HPDE6-E6E7 (cell line): ENCODE results near the gene USP11.

Experiments used
- DNase-seq: peaks from one replicate; pipeline ENCODE4 v3.0.0; 2011; ENCODE audit warnings: missing footprints; ENCODE audit errors: extremely low spot score

USP11 gene

GRCh38 chrX:47202877-47203276 is 29.9 kb upstream of the USP11 start:
- no peak for DNase-seq

GRCh38 chrX:47204970-47205369 is 27.8 kb upstream of the USP11 start:
- DNase-seq = no peak

- no peak for DNase-seq
Observed at GRCh38 chrX:47206316-47206715, 26.5 kb upstream of the USP11 start.

GRCh38 chrX:47208108-47208507 is 24.7 kb upstream of the USP11 start:
- DNase-seq = no peak

GRCh38 chrX:47209508-47210238 is 23.1 kb upstream of the USP11 start:
- no peak for DNase-seq

- no peak for DNase-seq
Observed at GRCh38 chrX:47210661-47211425, 22.0 kb upstream of the USP11 start.

GRCh38 chrX:47212381-47213293 is 20.2 kb upstream of the USP11 start:
- no peak for DNase-seq

- DNase-seq = no peak
Observed at GRCh38 chrX:47214435-47215077, 18.3 kb upstream of the USP11 start.

GRCh38 chrX:47215291-47215900 is 17.4 kb upstream of the USP11 start:
- DNase-seq = no peak

GRCh38 chrX:47216393-47216925 is 16.4 kb upstream of the USP11 start:
- no peak for DNase-seq

- DNase-seq = peak; percentile 70
Observed at GRCh38 chrX:47217121-47217851, 15.5 kb upstream of the USP11 start.

- peak; percentile 92 for DNase-seq
Observed at GRCh38 chrX:47217852-47218279, 14.9 kb upstream of the USP11 start.

- peak; percentile 90 for DNase-seq
Observed at GRCh38 chrX:47218280-47218919, 14.4 kb upstream of the USP11 start, which contains the start of gene CDK16. CDK16 (plus strand) TSS chrX:47218681; CDS start chrX:47223558, 4,877 bp downstream.

- no peak for DNase-seq
Observed at GRCh38 chrX:47218920-47219815, 13.6 kb upstream of the USP11 start.

- no peak for DNase-seq
Observed at GRCh38 chrX:47221756-47222155, 11.1 kb upstream of the USP11 start.

- DNase-seq = no peak
Observed at GRCh38 chrX:47222751-47223350, 10.0 kb upstream of the USP11 start.

GRCh38 chrX:47223476-47224250 is 9.1 kb upstream of the USP11 start:
- DNase-seq = no peak
